ENCODE data around the gene SLC34A3.

DNA sequence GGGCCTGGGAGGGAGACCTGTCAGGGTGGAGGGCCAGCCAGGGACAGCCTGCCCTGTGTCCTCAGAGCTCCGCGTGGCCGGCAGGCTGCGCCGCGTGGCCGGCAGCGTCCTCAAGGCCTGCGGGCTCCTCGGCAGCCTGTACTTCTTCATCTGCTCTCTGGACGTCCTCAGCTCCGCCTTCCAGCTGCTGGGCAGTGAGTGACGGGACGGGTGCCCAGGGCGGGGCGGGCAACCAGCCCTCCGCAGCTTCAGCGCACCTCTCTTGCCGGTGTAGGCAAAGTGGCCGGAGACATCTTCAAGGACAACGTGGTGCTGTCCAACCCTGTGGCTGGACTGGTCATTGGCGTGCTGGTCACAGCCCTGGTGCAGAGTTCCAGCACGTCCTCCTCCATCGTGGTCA is 1.8 kb downstream of the SLC34A3 start:
- TF ChIP-seq, protein P1, sequence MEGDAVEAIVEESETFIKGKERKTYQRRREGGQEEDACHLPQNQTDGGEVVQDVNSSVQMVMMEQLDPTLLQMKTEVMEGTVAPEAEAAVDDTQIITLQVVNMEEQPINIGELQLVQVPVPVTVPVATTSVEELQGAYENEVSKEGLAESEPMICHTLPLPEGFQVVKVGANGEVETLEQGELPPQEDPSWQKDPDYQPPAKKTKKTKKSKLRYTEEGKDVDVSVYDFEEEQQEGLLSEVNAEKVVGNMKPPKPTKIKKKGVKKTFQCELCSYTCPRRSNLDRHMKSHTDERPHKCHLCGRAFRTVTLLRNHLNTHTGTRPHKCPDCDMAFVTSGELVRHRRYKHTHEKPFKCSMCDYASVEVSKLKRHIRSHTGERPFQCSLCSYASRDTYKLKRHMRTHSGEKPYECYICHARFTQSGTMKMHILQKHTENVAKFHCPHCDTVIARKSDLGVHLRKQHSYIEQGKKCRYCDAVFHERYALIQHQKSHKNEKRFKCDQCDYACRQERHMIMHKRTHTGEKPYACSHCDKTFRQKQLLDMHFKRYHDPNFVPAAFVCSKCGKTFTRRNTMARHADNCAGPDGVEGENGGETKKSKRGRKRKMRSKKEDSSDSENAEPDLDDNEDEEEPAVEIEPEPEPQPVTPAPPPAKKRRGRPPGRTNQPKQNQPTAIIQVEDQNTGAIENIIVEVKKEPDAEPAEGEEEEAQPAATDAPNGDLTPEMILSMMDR (IDR thresholded peaks at IDR 0.05): no peak
- TF ChIP-seq POLR2AphosphoS5 (IDR thresholded peaks at IDR 0.05): no peak
